ENCODE data around the gene ARHGAP15. TPM values are rescaled to one million over a fixed set of nuclear protein-coding genes. Genes with fewer than 3 reads are reported as not detected.

Gene ARHGAP15
- total RNA-seq, 1 donor from 2014 or later: 9.1 TPM

GRCh38 chr2:143808166-143808565 is 678.9 kb downstream of the ARHGAP15 start:
- intact Hi-C loops (cut with DNase I): no loop called here
- Histone ChIP-seq H3K36me3 (no peaks in the 10 kb centered on the region), H3K4me1 (no peaks in the 10 kb centered on the region), H3K27ac (no peak overlapping the region), H3K4me3 (no peak overlapping the region), H3K27me3 (no peaks in the 10 kb centered on the region), H3K9me3 (no peaks in the 10 kb centered on the region)
- TF ChIP-seq POLR2A (IDR thresholded peaks at IDR 0.05) (no peak), CTCF (IDR thresholded peaks at IDR 0.05) (no peak), POLR2AphosphoS5 (IDR thresholded peaks at IDR 0.05; ENCODE audit: insufficient read depth in 1 of 2, low read depth in 1 of 2) (no peak)
- DNase-seq (ENCODE audit: extremely low spot score in 2 of 2): no peak

- TF ChIP-seq POLR2AphosphoS5 (IDR thresholded peaks at IDR 0.05; ENCODE audit: insufficient read depth in 1 of 2, low read depth in 1 of 2) (no peak), CTCF (IDR thresholded peaks at IDR 0.05) (no peak), POLR2A (IDR thresholded peaks at IDR 0.05) (no peak)
- Histone ChIP-seq H3K27me3 (no peaks in the 10 kb centered on the region), H3K36me3 (no peaks in the 10 kb centered on the region), H3K27ac (no peak overlapping the region), H3K4me1 (no peaks in the 10 kb centered on the region), H3K9me3 (no peaks in the 10 kb centered on the region), H3K4me3 (no peak overlapping the region)
- no peak for DNase-seq (ENCODE audit: extremely low spot score in 2 of 2)
- intact Hi-C loops (cut with DNase I): no loop called here
Measured at GRCh38 chr2:143815082-143815481, 685.9 kb downstream of the ARHGAP15 start.

GRCh38 chr2:143816916-143817315 is 687.7 kb downstream of the ARHGAP15 start:
- Histone ChIP-seq H3K36me3 (no peaks in the 10 kb centered on the region), H3K9me3 (no peaks in the 10 kb centered on the region), H3K27ac (no peak overlapping the region), H3K4me3 (no peak overlapping the region), H3K27me3 (no peaks in the 10 kb centered on the region), H3K4me1 (no peaks in the 10 kb centered on the region)
- TF ChIP-seq CTCF (IDR thresholded peaks at IDR 0.05) (no peak), POLR2A (IDR thresholded peaks at IDR 0.05) (no peak), POLR2AphosphoS5 (IDR thresholded peaks at IDR 0.05; ENCODE audit: insufficient read depth in 1 of 2, low read depth in 1 of 2) (no peak)
- DNase-seq (ENCODE audit: extremely low spot score in 2 of 2): no peak
- intact Hi-C loops (cut with DNase I): no loop called here

Small RNA genes lying within 50 kb of the gene (small RNA-seq; reads per million reads assigned to genes)
- not detected for gene MTND4LP12

Measured in vagina (tissue), 2 donors.